ENCODE measurements around the gene DCUN1D2. TPM values are rescaled to one million over a fixed set of nuclear protein-coding genes. Genes with fewer than 3 reads are reported as not detected.
"Not testable (repeated sequence)": the region's sequence is repeated elsewhere in the genome, so short reads cannot be mapped to it uniquely, and the experiment has no call there.

Gene DCUN1D2
- total RNA-seq, 2 donors from 2014 or later: 18.9 to 36.5 TPM

- Mint-ChIP-seq H3K36me3 (peaks cover 7 to 16% of the 10 kb centered on the region in 2 donors), H3K9me3 (no peaks in the 10 kb centered on the region), H3K27ac (no peak overlapping the region)
- no peak for DNase-seq (ENCODE audit: low spot score in 2 of 2)
- ATAC-seq: no peak
These were observed 36.9 kb upstream of the DCUN1D2 start for GRCh38 chr13:113527272-113527958.

GRCh38 chr13:113526466-113527220 is 36.1 kb upstream of the DCUN1D2 start:
- no peak for DNase-seq (ENCODE audit: low spot score in 2 of 2)
- Mint-ChIP-seq H3K27ac (no peak overlapping the region), H3K9me3 (no peaks in the 10 kb centered on the region), H3K36me3 (peaks cover 7 to 12% of the 10 kb centered on the region in 2 donors)
- peak in 1 of 2 donors; percentile 36 for ATAC-seq

GRCh38 chr13:113522438-113522837 is 31.9 kb upstream of the DCUN1D2 start:
- not testable (repeated sequence) for H3K27ac Mint-ChIP-seq; H3K36me3 Mint-ChIP-seq; H3K9me3 Mint-ChIP-seq; ATAC-seq; DNase-seq (ENCODE audit: low spot score in 2 of 2)

- no peak for ATAC-seq
- no peak for DNase-seq (ENCODE audit: low spot score in 2 of 2)
- no peak overlapping the region for H3K27ac Mint-ChIP-seq
- H3K9me3 Mint-ChIP-seq: no peaks in the 10 kb centered on the region
- peaks cover 0 to 5% of the 10 kb centered on the region in 2 donors for H3K36me3 Mint-ChIP-seq
These were observed 30.1 kb upstream of the DCUN1D2 start for GRCh38 chr13:113520571-113520970.

GRCh38 chr13:113519556-113519955 is 29.0 kb upstream of the DCUN1D2 start:
- Mint-ChIP-seq H3K36me3 (no peaks in the 10 kb centered on the region), H3K27ac (no peak overlapping the region), H3K9me3 (no peaks in the 10 kb centered on the region)
- ATAC-seq (no peak), DNase-seq (ENCODE audit: low spot score in 2 of 2) (no peak)

GRCh38 chr13:113518076-113518803 is 27.7 kb upstream of the DCUN1D2 start:
- ATAC-seq (no peak), DNase-seq (ENCODE audit: low spot score in 2 of 2) (no peak)
- H3K27ac Mint-ChIP-seq: no peak overlapping the region
- no peaks in the 10 kb centered on the region for H3K36me3 Mint-ChIP-seq
- H3K9me3 Mint-ChIP-seq: no peaks in the 10 kb centered on the region

- no peaks in the 10 kb centered on the region for H3K36me3 Mint-ChIP-seq
- no peak for ATAC-seq
- no peaks in the 10 kb centered on the region for H3K9me3 Mint-ChIP-seq
- DNase-seq (ENCODE audit: low spot score in 2 of 2): no peak
- H3K27ac Mint-ChIP-seq: no peak overlapping the region
These were observed 24.3 kb upstream of the DCUN1D2 start for GRCh38 chr13:113514847-113515246.

- no peaks in the 10 kb centered on the region for H3K9me3 Mint-ChIP-seq
- no peaks in the 10 kb centered on the region for H3K36me3 Mint-ChIP-seq
- no peak overlapping the region for H3K27ac Mint-ChIP-seq
- DNase-seq (ENCODE audit: low spot score in 2 of 2) (no peak), ATAC-seq (no peak)
These were observed 23.2 kb upstream of the DCUN1D2 start for GRCh38 chr13:113513761-113514160.

GRCh38 chr13:113511361-113511760 is 20.9 kb upstream of the DCUN1D2 start:
- Mint-ChIP-seq H3K27ac (no peak overlapping the region), H3K36me3 (no peaks in the 10 kb centered on the region), H3K9me3 (no peaks in the 10 kb centered on the region)
- no peak for DNase-seq (ENCODE audit: low spot score in 2 of 2)
- ATAC-seq: no peak

GRCh38 chr13:113510871-113511270 is 20.4 kb upstream of the DCUN1D2 start:
- H3K36me3 Mint-ChIP-seq: no peaks in the 10 kb centered on the region
- H3K27ac Mint-ChIP-seq: no peak overlapping the region
- H3K9me3 Mint-ChIP-seq: no peaks in the 10 kb centered on the region
- no peak for ATAC-seq
- DNase-seq (ENCODE audit: low spot score in 2 of 2): no peak

- peak overlapping the region in 1 of 2 donors; percentile 61 for H3K27ac Mint-ChIP-seq
- DNase-seq (ENCODE audit: low spot score in 2 of 2) (no peak), ATAC-seq (no peak)
- H3K36me3 Mint-ChIP-seq: no peaks in the 10 kb centered on the region
- H3K9me3 Mint-ChIP-seq: no peaks in the 10 kb centered on the region
These were observed 19.5 kb upstream of the DCUN1D2 start for GRCh38 chr13:113509989-113510388.

GRCh38 chr13:113508521-113509254 is 18.2 kb upstream of the DCUN1D2 start:
- Mint-ChIP-seq H3K27ac (no peak overlapping the region), H3K36me3 (no peaks in the 10 kb centered on the region), H3K9me3 (no peaks in the 10 kb centered on the region)
- DNase-seq (ENCODE audit: low spot score in 2 of 2) (no peak), ATAC-seq (no peak)

GRCh38 chr13:113507505-113508345 is 17.2 kb upstream of the DCUN1D2 start:
- DNase-seq (ENCODE audit: low spot score in 2 of 2): no peak
- Mint-ChIP-seq H3K9me3 (no peaks in the 10 kb centered on the region), H3K27ac (peak overlapping the region in 1 of 2 donors; percentile 79), H3K36me3 (no peaks in the 10 kb centered on the region)
- no peak for ATAC-seq

- no peak for DNase-seq (ENCODE audit: low spot score in 2 of 2)
- no peak overlapping the region for H3K27ac Mint-ChIP-seq
- ATAC-seq: no peak
These were observed 16.4 kb upstream of the DCUN1D2 start for GRCh38 chr13:113506871-113507388.

GRCh38 chr13:113506025-113506685 is 15.6 kb upstream of the DCUN1D2 start:
- H3K36me3 Mint-ChIP-seq: no peaks in the 10 kb centered on the region
- H3K9me3 Mint-ChIP-seq: no peaks in the 10 kb centered on the region

More at GRCh38 chr13:113506871-113507388, 16.4 kb upstream of the DCUN1D2 start:
- Mint-ChIP-seq H3K36me3 (no peaks in the 10 kb centered on the region), H3K9me3 (no peaks in the 10 kb centered on the region)

More at GRCh38 chr13:113506025-113506685, 15.6 kb upstream of the DCUN1D2 start:
- DNase-seq (ENCODE audit: low spot score in 2 of 2) (no peak), ATAC-seq (no peak)
- no peak overlapping the region for H3K27ac Mint-ChIP-seq
